Effector memory CD8-positive, alpha-beta T cell (primary cell): ENCODE results near the gene PDZD2.
A peak's percentile ranks its signal among the peaks of the same experiment; 100 is the strongest.

Experiments
- ATAC-seq: fragments of 150-1000 bp; cut with Tn5 transposase; replicated peaks from 2 replicates; pipeline ENCODE4 v1.10.0; 2021; ENCODE audit warnings: mild to moderate bottlenecking, moderate library complexity
- DNase-seq, 3 experiments: peaks; one replicate each; pipeline ENCODE4 v3.0.0; 2021
- H3K27ac Mint-ChIP-seq, 2 donors: one replicate each; pipeline ENCODE4 v1.8.0; 2022; ENCODE audit warnings: mild to moderate bottlenecking in 2 of 2, mixed read lengths in 2 of 2, moderate library complexity in 2 of 2
- H3K27me3 Mint-ChIP-seq, 2 donors: one replicate each; pipeline ENCODE4 v1.8.0; 2022; ENCODE audit warnings: mixed read lengths in 2 of 2
- H3K36me3 Mint-ChIP-seq: one replicate; pipeline ENCODE4 v1.8.0; 2022; ENCODE audit warnings: mild to moderate bottlenecking, moderate library complexity, mixed read lengths; ENCODE audit not compliant: insufficient read depth
- H3K4me1 Mint-ChIP-seq, 2 donors: one replicate each; pipeline ENCODE4 v1.8.0; 2022; ENCODE audit warnings: low read depth in 2 of 2, mixed read lengths in 2 of 2
- H3K4me3 Mint-ChIP-seq, 2 donors: one replicate each; pipeline ENCODE4 v1.8.0; 2022; ENCODE audit warnings: mild to moderate bottlenecking in 2 of 2, mixed read lengths in 2 of 2, moderate library complexity in 2 of 2
- H3K9me3 Mint-ChIP-seq, 2 donors: one replicate each; pipeline ENCODE4 v1.8.0; 2022; ENCODE audit warnings: mixed read lengths in 2 of 2

PDZD2 gene

GRCh38 chr5:32098291-32098690, 459.4 kb downstream of the PDZD2 start:
- Mint-ChIP-seq H3K9me3 (no peaks in the 10 kb centered on the region), H3K27ac (no peak overlapping the region), H3K4me1 (peaks cover under 1 to 2% of the 10 kb centered on the region in 2 donors), H3K27me3 (no peaks in the 10 kb centered on the region), H3K36me3 (peaks cover 30% of the 10 kb centered on the region), H3K4me3 (no peak overlapping the region)
- no peak for DNase-seq
- ATAC-seq = no peak

GRCh38 chr5:32098890-32099310, 460.0 kb downstream of the PDZD2 start:
- no peak overlapping the region for H3K4me3 Mint-ChIP-seq
- DNase-seq = no peak
- no peaks in the 10 kb centered on the region for H3K27me3 Mint-ChIP-seq
- ATAC-seq = no peak
- no peak overlapping the region for H3K27ac Mint-ChIP-seq
- H3K4me1 Mint-ChIP-seq = no peaks in the 10 kb centered on the region
- no peaks in the 10 kb centered on the region for H3K9me3 Mint-ChIP-seq
- H3K36me3 Mint-ChIP-seq = peaks cover 36% of the 10 kb centered on the region

- Mint-ChIP-seq H3K4me3 (no peak overlapping the region), H3K4me1 (no peaks in the 10 kb centered on the region), H3K36me3 (peaks cover 39% of the 10 kb centered on the region), H3K27me3 (no peaks in the 10 kb centered on the region), H3K27ac (no peak overlapping the region), H3K9me3 (no peaks in the 10 kb centered on the region)
- ATAC-seq (no peak), DNase-seq (no peak)
Observed at GRCh38 chr5:32099486-32100035, 460.6 kb downstream of the PDZD2 start.

GRCh38 chr5:32100230-32100629, 461.3 kb downstream of the PDZD2 start:
- H3K9me3 Mint-ChIP-seq = no peaks in the 10 kb centered on the region
- H3K27me3 Mint-ChIP-seq = no peaks in the 10 kb centered on the region
- H3K4me1 Mint-ChIP-seq = no peaks in the 10 kb centered on the region
- H3K27ac Mint-ChIP-seq = no peak overlapping the region
- ATAC-seq (no peak), DNase-seq (no peak)
- H3K36me3 Mint-ChIP-seq = peaks cover 39% of the 10 kb centered on the region
- H3K4me3 Mint-ChIP-seq = no peak overlapping the region

- ATAC-seq = no peak
- H3K4me3 Mint-ChIP-seq = no peak overlapping the region
- peaks cover 43% of the 10 kb centered on the region for H3K36me3 Mint-ChIP-seq
- no peaks in the 10 kb centered on the region for H3K4me1 Mint-ChIP-seq
- no peak for DNase-seq
- H3K9me3 Mint-ChIP-seq = no peaks in the 10 kb centered on the region
- no peaks in the 10 kb centered on the region for H3K27me3 Mint-ChIP-seq
- no peak overlapping the region for H3K27ac Mint-ChIP-seq
Observed at GRCh38 chr5:32100691-32101302, 461.9 kb downstream of the PDZD2 start.

GRCh38 chr5:32102254-32102986, 463.5 kb downstream of the PDZD2 start:
- peaks cover 43% of the 10 kb centered on the region for H3K36me3 Mint-ChIP-seq

GRCh38 chr5:32103521-32103920, 464.6 kb downstream of the PDZD2 start:
- Mint-ChIP-seq H3K4me1 (no peaks in the 10 kb centered on the region), H3K36me3 (peaks cover 42% of the 10 kb centered on the region), H3K4me3 (no peak overlapping the region), H3K9me3 (no peaks in the 10 kb centered on the region), H3K27ac (no peak overlapping the region), H3K27me3 (no peaks in the 10 kb centered on the region)
- ATAC-seq (no peak), DNase-seq (no peak)

More at GRCh38 chr5:32102254-32102986, 463.5 kb downstream of the PDZD2 start:
- Mint-ChIP-seq H3K4me1 (no peaks in the 10 kb centered on the region), H3K27me3 (no peaks in the 10 kb centered on the region), H3K9me3 (no peaks in the 10 kb centered on the region), H3K4me3 (no peak overlapping the region), H3K27ac (peak overlapping the region; percentile 76 to 79)
- ATAC-seq (no peak), DNase-seq (no peak)

- no peak for ATAC-seq
- H3K4me3 Mint-ChIP-seq = no peak overlapping the region
- no peaks in the 10 kb centered on the region for H3K9me3 Mint-ChIP-seq
- DNase-seq = no peak
- no peaks in the 10 kb centered on the region for H3K27me3 Mint-ChIP-seq
- peak overlapping the region in 1 of 2 donors; percentile 52 for H3K27ac Mint-ChIP-seq
- peaks cover 54% of the 10 kb centered on the region for H3K36me3 Mint-ChIP-seq
- H3K4me1 Mint-ChIP-seq = peaks cover 0 to 3% of the 10 kb centered on the region in 2 donors
Observed at GRCh38 chr5:32107291-32107690, 468.4 kb downstream of the PDZD2 start.

- no peaks in the 10 kb centered on the region for H3K27me3 Mint-ChIP-seq
- H3K4me1 Mint-ChIP-seq = peaks cover 0 to 3% of the 10 kb centered on the region in 2 donors
- no peak overlapping the region for H3K4me3 Mint-ChIP-seq
- DNase-seq = no peak
- peaks cover 54% of the 10 kb centered on the region for H3K36me3 Mint-ChIP-seq
- H3K27ac Mint-ChIP-seq = peak overlapping the region in 1 of 2 donors; percentile 69
- H3K9me3 Mint-ChIP-seq = no peaks in the 10 kb centered on the region
- ATAC-seq = no peak
Observed at GRCh38 chr5:32108167-32108566, 469.2 kb downstream of the PDZD2 start.

- ATAC-seq (no peak), DNase-seq (no peak)
- Mint-ChIP-seq H3K9me3 (no peaks in the 10 kb centered on the region), H3K27ac (peak overlapping the region in 1 of 2 donors; percentile 83), H3K4me1 (peaks cover 0 to 3% of the 10 kb centered on the region in 2 donors), H3K4me3 (no peak overlapping the region), H3K27me3 (no peaks in the 10 kb centered on the region), H3K36me3 (peaks cover 51% of the 10 kb centered on the region)
Observed at GRCh38 chr5:32109236-32109635, 470.3 kb downstream of the PDZD2 start.

- DNase-seq (no peak), ATAC-seq (no peak)
- Mint-ChIP-seq H3K4me1 (peaks cover 0 to 3% of the 10 kb centered on the region in 2 donors), H3K27me3 (no peaks in the 10 kb centered on the region), H3K9me3 (no peaks in the 10 kb centered on the region), H3K4me3 (no peak overlapping the region), H3K27ac (peak overlapping the region; percentile 22 to 83), H3K36me3 (peaks cover 55% of the 10 kb centered on the region)
Observed at GRCh38 chr5:32110111-32110696, 471.3 kb downstream of the PDZD2 start.

- no peak for ATAC-seq
- Mint-ChIP-seq H3K4me3 (no peak overlapping the region), H3K36me3 (peaks cover 64% of the 10 kb centered on the region), H3K27ac (peak overlapping the region; percentile 4 to 63), H3K27me3 (no peaks in the 10 kb centered on the region), H3K9me3 (no peaks in the 10 kb centered on the region), H3K4me1 (peaks cover 9 to 22% of the 10 kb centered on the region in 2 donors)
- no peak for DNase-seq
Observed at GRCh38 chr5:32115985-32116384, 477.1 kb downstream of the PDZD2 start.

- no peak for ATAC-seq
- H3K4me1 Mint-ChIP-seq = peaks cover 11 to 22% of the 10 kb centered on the region in 2 donors
- no peak overlapping the region for H3K4me3 Mint-ChIP-seq
- H3K27me3 Mint-ChIP-seq = no peaks in the 10 kb centered on the region
- no peaks in the 10 kb centered on the region for H3K9me3 Mint-ChIP-seq
- H3K27ac Mint-ChIP-seq = peak overlapping the region in 1 of 2 donors; percentile 63
- no peak for DNase-seq
- H3K36me3 Mint-ChIP-seq = peaks cover 63% of the 10 kb centered on the region
Observed at GRCh38 chr5:32116574-32117313, 477.8 kb downstream of the PDZD2 start.
